KOPT-K1 (cell line): ENCODE results near the gene CIDEC.

Experiments
- H3K27ac ChIP-seq: fragments of 200-600 bp; sonication (generic); 2 replicates; pipeline ENCODE4 v1.5.1; 2016; ENCODE audit warnings: antibody characterized with exemption, mild to moderate bottlenecking, low read depth, low read length; ENCODE audit not compliant: poor library complexity, severe bottlenecking
- H3K36me3 ChIP-seq: fragments of 200-600 bp; sonication (generic); 2 replicates; pipeline ENCODE4 v1.5.1; 2017; ENCODE audit warnings: antibody characterized with exemption, mild to moderate bottlenecking, low read length, moderate library complexity; ENCODE audit not compliant: insufficient read depth
- H3K9me3 ChIP-seq: fragments of 200-600 bp; sonication (generic); 2 replicates; pipeline ENCODE4 v1.5.1; 2017; ENCODE audit warnings: antibody characterized with exemption, low read length, mild to moderate bottlenecking; ENCODE audit not compliant: insufficient read depth, poor library complexity, severe bottlenecking

Gene CIDEC, protein sequence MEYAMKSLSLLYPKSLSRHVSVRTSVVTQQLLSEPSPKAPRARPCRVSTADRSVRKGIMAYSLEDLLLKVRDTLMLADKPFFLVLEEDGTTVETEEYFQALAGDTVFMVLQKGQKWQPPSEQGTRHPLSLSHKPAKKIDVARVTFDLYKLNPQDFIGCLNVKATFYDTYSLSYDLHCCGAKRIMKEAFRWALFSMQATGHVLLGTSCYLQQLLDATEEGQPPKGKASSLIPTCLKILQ

DNA sequence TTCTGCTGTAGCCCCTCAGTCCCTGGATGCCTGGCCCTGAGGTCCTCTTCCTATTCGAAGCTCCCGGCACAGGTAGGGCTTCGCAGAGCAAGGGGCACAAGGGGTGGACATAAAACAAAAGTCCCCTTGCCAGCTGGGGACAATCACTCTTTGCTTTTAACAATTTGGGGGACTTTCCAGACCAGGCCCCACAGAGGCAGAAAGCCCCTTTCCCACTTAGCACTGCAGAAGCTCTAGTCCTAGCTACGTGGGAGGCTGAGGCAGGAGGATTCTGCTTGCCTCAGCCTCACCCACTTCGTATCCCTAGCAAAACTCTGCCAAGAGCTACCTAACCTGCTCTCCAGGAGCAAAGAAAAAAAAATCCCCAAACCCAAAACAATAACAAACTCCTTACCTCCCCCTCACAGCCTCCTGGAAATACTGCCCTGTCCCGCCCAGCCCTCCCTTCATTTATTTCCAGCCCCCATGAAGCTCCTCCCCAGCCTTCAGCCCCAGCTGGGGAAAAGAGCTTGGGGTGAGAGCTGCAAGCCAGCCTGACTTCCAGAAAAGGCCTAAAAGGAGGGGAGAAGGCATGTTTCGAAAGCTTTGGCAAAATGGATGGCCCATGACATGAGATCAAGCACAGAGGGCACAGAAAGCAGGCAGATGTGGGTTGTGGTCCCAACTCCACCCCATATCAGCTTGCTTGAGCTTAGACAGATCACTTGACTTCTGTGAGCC, at the start of gene CIDEC:
CIDEC (minus strand) TSS at position 424 of the 720 bp plus-strand sequence. CDS start 1,767 bp downstream, outside the sequence.
- H3K9me3 ChIP-seq = no peaks in the 10 kb centered on the region
- H3K27ac ChIP-seq = no peak within 1 kb of the TSS
- H3K36me3 ChIP-seq = no peaks in the 10 kb centered on the region

DNA sequence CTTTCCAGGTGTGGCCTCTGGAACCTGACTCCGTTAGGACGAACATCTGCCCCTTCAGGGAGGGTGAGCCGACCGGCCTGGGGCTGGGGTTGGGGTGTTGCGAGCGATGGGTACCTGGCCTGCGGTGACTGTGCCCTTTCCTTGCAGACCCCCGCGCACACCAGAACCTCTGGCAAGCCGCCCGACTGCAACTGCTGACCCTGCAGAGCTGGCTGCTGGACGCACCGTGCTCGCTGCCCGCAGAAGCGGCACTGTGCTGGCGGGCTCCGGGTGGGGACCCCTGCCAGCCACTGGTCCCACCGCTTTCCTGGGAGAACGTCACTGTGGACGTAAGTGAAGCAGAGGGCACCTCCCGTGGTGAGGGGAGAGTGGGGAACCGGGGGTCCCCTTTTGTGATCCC, 48.1 kb upstream of the CIDEC start:
- no peak overlapping the region for H3K27ac ChIP-seq
- H3K9me3 ChIP-seq = no peaks in the 10 kb centered on the region
- H3K36me3 ChIP-seq = no peaks in the 10 kb centered on the region

DNA sequence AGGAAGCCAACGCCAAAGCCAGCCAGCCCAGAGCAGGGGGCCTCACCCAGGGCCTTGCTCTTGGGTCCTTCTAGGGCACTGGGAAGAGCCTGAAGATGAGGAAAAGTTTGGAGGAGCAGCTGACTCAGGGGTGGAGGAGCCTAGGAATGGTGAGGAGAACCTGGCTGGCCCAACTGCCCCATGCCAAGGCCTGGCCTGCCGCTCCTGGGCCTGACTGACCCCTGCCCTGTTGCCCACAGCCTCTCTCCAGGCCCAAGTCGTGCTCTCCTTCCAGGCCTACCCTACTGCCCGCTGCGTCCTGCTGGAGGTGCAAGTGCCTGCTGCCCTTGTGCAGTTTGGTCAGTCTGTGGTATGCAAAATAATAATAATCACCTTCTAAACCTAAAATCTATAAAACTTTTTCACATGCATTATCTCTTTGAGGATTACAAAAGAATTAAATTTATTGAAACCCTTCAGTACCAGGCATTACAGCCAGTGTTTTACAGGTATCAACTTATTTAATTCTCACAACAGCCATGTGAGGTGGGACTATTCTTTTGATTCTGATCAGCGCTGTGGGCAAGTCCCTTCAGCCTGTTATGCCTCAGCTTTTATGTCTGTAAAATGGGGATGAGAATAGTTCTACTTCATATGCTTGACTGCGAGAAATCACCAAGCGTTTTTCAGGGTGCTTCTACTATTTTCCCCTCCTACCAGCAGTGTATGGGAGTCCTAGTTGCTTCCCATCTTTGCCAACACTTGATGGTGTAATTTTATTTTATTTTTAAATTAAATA, 38.4 kb upstream of the CIDEC start:
- H3K9me3 ChIP-seq = no peaks in the 10 kb centered on the region
- H3K36me3 ChIP-seq = no peaks in the 10 kb centered on the region
- no peak overlapping the region for H3K27ac ChIP-seq

DNA sequence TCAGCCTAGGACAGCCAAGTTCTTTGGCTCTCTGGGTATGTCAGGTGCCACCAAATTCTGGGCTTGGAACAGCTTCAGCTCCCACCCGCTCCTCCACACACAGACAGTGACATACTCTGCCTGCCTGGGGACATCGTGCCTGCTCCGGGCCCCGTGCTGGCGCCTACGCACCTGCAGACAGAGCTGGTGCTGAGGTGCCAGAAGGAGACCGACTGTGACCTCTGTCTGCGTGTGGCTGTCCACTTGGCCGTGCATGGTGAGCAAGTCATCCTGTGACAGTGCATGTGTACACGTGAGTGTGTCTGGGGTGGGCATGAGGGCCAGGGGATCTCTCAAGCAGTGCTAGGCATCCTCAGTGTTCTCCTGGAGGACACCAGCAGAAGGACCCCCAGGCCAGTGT, 37.8 kb upstream of the CIDEC start:
- no peak overlapping the region for H3K27ac ChIP-seq

DNA sequence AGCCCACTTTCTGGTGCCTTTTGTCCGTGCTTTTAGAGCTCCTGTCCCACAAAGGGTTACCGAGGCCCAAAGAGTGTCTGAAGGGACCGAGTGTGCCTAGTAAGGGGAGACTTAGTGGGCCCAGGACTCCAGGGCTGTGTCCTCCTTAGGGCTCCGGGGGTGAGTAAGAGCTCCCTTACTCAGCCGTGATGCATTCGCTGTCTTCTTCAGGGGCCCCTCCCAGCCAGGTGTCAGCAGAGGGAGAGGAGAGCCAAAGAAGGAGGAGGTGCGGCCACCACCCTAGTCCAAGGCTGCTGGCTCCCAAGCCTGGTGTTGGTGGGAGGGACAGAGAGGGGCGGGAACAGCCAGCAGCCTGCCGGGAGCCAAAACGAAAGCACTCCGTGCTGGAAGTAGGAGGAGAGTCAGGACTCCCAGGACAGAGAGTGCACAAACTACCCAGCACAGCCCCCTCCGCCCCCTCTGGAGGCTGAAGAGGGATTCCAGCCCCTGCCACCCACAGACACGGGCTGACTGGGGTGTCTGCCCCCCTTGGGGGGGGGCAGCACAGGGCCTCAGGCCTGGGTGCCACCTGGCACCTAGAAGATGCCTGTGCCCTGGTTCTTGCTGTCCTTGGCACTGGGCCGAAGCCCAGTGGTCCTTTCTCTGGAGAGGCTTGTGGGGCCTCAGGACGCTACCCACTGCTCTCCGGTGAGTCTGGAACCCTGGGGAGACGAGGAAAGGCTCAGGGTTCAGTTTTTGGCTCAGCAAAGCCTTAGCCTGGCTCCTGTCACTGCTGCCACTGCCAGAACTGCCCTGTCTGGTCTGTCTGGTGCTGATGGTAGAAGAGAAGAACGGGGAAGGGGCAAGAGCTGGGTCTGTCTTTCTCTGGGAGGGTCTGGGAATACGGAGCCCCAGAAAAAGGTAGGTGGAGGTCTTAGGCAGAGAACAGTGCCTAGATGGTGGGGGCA, 37.0 kb upstream of the CIDEC start, which contains the start of gene IL17RC:
IL17RC (plus strand) TSS at position 365 of the 947 bp plus-strand sequence; CDS start at position 583, 218 bp downstream.
- Histone ChIP-seq H3K27ac (no peak within 1 kb of the TSS), H3K36me3 (no peaks in the 10 kb centered on the region), H3K9me3 (no peaks in the 10 kb centered on the region)

More for the DNA sequence above, 37.8 kb upstream of the CIDEC start:
- no peaks in the 10 kb centered on the region for H3K36me3 ChIP-seq
- H3K9me3 ChIP-seq = no peaks in the 10 kb centered on the region

DNA sequence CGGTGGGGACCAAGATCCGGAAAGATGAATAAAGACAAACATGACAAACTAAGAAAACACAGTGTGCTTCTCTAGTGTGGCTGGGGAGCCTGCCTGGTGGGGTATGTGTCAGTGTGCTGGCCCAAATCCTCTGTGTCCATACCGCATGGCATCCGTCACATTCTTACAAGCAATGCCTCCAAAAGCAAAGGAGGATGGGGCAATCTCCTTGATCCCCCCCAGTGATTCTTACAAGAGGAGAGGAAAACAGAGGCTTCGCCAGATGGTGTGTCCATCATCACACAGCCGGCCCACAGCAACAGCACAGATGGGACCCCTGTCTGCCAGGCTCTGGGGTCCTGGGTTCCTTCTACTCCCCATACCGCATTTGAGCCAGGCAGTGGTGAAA, 36.3 kb upstream of the CIDEC start:
- H3K36me3 ChIP-seq = no peaks in the 10 kb centered on the region
- no peak overlapping the region for H3K27ac ChIP-seq
- H3K9me3 ChIP-seq = no peaks in the 10 kb centered on the region

DNA sequence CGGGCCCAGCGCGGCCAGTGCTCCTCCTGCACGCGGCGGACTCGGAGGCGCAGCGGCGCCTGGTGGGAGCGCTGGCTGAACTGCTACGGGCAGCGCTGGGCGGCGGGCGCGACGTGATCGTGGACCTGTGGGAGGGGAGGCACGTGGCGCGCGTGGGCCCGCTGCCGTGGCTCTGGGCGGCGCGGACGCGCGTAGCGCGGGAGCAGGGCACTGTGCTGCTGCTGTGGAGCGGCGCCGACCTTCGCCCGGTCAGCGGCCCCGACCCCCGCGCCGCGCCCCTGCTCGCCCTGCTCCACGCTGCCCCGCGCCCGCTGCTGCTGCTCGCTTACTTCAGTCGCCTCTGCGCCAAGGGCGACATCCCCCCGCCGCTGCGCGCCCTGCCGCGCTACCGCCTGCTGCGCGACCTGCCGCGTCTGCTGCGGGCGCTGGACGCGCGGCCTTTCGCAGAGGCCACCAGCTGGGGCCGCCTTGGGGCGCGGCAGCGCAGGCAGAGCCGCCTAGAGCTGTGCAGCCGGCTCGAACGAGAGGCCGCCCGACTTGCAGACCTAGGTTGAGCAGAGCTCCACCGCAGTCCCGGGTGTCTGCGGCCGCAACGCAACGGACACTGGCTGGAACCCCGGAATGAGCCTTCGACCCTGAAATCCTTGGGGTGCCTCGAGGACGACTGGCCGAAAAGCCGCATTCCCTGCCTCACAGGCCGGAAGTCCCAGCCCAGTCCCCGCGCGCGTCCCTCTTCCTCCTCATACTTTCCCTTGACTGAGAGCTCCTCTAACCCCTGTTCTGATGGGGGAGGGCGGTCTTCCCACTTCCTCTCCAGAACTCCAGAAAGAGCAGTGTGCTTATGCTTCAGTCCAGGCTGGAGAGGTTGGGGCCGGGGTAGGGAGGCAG, 35.4 kb upstream of the CIDEC start:
- Histone ChIP-seq H3K27ac (no peak overlapping the region), H3K9me3 (no peaks in the 10 kb centered on the region), H3K36me3 (no peaks in the 10 kb centered on the region)

DNA sequence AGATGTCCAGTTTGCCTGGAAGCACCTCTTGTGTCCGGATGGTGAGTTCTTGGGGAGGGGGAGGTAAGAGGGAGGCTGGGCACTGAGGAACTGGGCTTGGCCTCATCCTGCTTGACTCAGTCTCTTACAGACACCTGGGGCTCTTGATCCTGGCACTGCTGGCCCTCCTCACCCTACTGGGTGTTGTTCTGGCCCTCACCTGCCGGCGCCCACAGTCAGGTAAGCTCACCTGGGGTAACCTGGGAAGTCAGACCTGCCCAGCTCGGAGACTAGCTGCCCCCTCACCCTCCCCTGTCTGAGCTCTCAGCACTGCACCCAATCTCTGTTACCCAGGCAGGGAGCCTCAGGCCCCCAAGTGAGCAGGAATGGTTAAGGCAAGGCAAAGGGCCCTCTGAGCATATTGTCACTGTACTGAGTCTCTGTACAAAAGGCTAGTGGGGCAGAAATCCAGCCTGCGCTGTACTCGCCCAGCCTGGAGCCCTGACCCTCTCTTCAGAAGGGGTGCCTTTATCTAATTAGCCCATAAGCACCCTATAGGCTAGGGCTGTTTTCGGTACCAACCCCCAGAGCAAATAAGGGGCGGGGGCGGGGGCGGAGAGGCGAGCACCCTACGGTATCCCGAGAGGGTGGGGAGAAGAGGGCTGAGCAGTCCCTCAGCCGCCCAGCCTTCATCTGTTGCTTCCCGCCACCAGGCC, 34.7 kb upstream of the CIDEC start:
- no peak overlapping the region for H3K27ac ChIP-seq
- H3K9me3 ChIP-seq = no peaks in the 10 kb centered on the region

DNA sequence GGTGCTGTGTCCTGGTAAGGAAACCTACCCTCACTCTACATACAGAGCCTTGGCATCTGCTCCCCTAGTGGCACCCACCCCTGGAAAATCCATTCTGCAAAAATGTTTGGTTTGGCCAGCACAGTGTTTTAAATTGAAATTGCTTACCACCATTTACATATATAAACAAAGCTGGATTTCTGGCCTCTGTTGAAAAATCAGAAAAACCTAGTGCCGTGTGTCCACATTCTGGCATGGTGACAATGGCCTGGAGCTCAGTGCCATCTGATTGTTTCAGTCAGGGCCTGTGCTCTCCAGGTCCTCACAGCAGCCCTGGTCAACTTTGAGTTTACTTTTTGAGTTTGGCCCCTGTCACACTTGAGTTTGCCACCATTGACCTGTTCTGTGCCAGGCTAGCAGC, 34.0 kb upstream of the CIDEC start:
- Histone ChIP-seq H3K9me3 (no peaks in the 10 kb centered on the region), H3K27ac (no peak overlapping the region), H3K36me3 (no peaks in the 10 kb centered on the region)

More for the DNA sequence above, 34.7 kb upstream of the CIDEC start:
- H3K36me3 ChIP-seq = no peaks in the 10 kb centered on the region

DNA sequence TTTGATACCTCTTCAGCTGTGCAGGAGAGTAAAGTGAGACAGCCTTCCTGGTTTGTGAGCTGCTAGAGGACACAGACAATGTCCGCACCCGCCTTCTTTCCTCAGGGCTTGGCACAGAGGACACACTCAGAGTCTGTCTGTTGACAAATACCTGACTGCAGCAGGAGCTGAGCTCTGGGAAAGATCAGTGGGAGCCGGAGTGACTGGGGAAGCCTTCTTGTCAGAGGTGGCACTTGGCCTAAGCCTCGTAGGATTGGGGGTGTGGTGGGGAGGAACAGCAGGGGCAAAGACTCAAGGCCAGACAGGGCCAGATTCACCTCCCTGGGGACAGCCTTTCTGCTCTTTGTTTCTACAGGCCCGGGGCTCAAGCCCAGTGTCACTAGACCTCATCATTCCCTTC, 33.5 kb upstream of the CIDEC start:
- Histone ChIP-seq H3K9me3 (no peaks in the 10 kb centered on the region), H3K27ac (no peak overlapping the region)

DNA sequence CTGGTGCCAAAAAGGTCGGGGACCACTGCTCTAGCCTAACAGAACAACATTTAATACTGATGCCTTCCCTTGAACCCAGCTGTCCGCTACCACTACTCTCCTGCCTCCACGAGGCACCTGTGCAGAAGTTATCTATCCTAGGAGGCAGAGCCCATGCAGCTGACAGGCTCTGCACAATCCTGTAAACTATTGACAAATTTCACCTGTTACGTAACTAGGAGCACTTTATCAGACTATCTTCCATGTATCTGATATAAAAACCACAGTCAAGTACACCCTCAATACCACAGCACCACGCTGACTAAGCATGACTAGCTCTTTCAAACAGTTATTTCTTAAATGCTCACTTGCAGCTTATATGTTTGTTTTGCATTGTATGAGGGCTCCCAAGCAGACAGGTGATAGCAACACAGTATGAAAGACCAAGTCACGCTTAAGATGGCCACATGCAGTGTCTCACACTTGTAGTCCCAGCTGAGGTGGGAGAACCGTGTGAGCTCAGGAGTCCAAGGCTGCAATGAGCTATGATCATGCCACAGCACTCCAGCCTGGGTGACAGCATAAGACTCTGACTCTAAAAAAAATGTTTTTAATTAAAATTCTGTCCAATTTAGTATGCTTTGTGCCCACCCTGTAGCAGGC, 32.4 kb upstream of the CIDEC start:
- H3K36me3 ChIP-seq = no peaks in the 10 kb centered on the region
- no peaks in the 10 kb centered on the region for H3K9me3 ChIP-seq
- H3K27ac ChIP-seq = no peak overlapping the region

More for the DNA sequence above, 33.5 kb upstream of the CIDEC start:
- H3K36me3 ChIP-seq = no peaks in the 10 kb centered on the region

DNA sequence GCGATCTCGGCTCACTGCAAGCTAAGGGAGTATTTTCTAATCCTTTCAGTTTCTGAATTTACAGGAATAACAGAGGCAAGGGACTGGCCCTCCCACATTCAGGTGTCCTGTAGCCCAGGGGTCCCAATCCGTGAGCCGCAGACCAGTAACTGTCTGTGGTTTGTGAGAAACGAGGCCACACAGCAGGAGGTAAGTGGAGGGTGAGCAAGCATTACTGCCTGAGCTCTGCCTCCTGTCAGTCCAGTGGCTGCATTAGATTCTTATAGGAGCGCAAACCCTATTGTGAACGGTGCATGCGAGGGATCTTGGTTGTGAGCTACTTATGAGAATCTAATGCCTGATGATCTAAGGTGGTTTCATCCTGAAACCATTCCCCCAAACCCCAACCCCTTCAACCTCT, 31.8 kb upstream of the CIDEC start:
- Histone ChIP-seq H3K36me3 (no peaks in the 10 kb centered on the region), H3K27ac (no peak overlapping the region), H3K9me3 (no peaks in the 10 kb centered on the region)
